GM19193 (cell line): ENCODE results near the gene FADS3.

Experiments used
- POLR2A ChIP-seq: IDR thresholded peaks from 4 replicates; pipeline ENCODE4 v1.6.1; 2011; ENCODE audit not compliant: insufficient read depth, insufficient read length; ENCODE audit errors: extremely low read depth

Gene FADS3

GRCh38 chr11:61891331-61892084, at the start of gene FADS3:
TSS of gene FADS3 (minus strand) at chr11:61891545. CDS start at chr11:61891381, 164 bp downstream.
- no peak for TF ChIP-seq POLR2A

DNA sequence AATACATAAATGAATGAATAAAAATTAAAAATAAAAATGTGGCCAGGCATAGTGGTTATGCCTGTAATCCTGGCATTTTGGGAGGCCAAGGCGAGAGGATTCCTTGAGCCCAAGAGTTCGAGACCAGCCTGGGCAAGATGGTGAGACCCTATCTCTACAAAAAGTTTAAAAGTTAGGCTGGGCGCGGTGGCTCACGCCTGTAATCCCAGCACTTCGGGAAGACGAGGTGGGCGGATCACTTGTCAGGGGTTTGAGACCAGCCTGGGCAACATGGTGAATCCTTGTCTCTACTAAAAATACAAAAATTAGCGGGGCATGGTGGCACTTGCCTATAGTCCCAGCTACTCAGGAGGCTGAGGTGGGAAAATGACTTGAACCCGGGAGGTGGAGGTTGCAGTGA, 49.1 kb upstream of the FADS3 start:
- TF ChIP-seq POLR2A = no peak

- TF ChIP-seq POLR2A = no peak
Measured at GRCh38 chr11:61935861-61936260, 44.5 kb upstream of the FADS3 start.

DNA sequence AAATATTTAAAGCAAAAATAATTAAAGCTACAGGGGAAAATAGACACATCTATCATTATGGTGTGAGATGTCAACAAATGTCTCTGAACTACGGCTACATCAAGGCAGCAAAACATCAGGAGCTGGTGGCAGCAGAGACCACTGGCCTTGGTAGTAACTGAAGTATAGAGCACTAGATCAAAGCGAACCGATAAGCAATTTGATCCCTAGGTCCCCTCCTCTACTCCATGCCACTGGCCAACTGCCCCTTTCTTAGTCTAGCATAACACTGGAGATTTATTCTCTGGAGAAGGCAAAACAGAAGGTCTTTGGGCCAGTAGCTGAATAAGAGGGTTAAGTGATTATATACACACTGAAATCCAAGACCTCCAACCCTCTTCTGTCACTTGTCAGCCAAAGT, 39.6 kb upstream of the FADS3 start:
- no peak for TF ChIP-seq POLR2A

- no peak for TF ChIP-seq POLR2A
Measured at GRCh38 chr11:61928606-61929005, 37.3 kb upstream of the FADS3 start.

DNA sequence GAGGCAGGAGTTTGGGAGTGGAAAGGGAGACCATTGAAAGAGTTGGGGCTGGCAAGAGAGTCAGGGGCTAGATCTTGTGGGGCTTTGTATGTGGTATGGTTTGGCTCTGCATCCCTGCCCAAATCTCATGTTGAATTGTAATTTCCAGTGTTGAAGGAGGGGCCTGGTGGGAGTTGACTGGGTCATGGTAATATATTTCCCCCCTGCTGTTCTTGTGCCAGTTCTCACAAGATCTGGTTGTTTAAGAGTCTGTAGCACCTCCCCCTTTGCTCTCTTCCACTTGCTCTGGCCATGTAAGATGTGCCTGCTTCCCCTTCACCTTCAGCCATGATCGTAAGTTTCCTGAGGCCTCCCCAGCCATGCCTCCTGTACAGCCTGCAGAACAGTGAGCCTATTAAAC, 36.2 kb upstream of the FADS3 start:
- no peak for TF ChIP-seq POLR2A

DNA sequence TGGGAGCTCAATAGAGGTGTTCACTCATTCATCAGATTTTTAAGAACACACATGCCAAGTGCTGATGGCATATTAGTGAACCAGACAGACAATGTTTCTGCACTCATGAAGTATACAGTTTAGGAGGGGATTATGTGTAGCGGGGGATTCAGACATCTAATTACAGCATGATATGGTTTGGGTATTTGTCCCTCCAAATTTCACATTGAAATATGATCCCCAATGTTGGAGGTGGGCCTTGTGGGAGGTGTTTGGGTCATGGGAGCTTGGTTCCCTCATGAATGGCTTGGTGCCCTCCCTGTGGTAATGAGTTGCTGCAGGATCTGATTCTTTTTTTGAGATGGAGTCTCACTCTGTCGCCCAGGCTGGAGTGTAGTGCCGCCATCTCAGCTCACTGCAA, 34.9 kb upstream of the FADS3 start:
- TF ChIP-seq POLR2A = no peak

GRCh38 chr11:61925736-61926135, 34.4 kb upstream of the FADS3 start:
- TF ChIP-seq POLR2A = no peak

- TF ChIP-seq POLR2A = no peak
Measured at GRCh38 chr11:61924064-61924455, 32.7 kb upstream of the FADS3 start.

DNA sequence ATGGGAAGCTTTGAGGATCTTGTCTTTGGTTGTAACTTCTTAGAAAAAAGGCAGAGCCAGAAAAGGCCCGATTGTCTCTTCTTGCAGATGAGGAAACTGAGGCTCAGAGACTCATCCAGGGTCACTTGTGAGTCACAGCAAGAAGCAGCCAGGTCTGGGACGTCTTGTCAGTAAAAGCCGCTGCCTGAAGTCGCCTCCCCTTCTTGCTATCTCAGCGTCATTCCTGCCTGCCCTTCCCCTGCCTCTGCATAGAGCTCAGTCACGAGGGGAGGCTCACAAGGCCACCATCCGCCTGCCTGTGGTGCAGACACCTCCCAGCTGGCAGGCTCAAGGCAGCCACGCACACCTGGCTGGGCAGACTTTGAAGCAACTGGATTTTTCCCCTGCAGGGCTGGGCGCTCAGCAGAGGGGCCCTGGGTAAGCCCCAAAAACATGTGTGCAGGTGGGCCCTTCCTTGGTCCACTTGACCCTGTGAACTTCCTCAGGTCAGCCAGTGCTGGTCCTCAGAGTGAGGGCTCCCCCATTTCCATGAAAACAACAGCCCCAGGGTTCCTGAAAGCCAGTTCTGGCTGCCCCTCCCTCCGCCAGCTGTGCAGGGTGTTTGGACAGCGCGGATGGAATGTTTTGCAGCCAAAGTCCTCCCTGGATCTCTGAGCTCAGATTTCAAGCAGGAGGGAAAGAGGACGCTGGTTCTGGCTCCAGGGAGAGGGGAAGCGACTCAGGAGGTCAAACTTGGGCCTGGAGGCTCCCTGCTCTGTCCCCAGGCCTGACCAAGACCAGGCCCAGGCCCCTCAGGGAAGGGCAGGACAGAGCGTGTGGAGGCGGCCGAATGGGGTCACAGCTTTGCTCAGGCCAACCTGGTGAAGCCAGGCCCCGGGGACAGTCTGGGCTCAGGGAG, 32.1 kb upstream of the FADS3 start:
- no peak for TF ChIP-seq POLR2A

DNA sequence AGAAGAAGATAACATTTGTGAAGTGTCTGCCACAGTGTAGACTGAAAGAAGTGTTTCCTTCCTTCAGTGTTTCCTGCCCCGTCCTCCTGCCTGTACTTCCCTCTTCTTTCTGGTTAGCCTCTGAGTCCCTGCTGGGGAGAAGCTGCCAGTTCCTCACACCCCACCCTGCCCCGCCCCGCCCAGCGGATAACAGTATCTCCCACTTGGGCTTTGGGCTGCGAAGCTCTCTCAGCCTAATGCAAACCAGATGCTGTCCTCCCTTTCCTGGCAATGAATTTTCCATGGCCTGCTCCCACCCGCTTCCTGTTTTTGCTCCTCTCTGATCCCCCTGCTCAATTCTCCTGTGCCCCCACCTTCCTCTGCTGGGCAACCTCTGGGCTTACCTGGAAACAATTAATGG, 31.2 kb upstream of the FADS3 start:
- no peak for TF ChIP-seq POLR2A

DNA sequence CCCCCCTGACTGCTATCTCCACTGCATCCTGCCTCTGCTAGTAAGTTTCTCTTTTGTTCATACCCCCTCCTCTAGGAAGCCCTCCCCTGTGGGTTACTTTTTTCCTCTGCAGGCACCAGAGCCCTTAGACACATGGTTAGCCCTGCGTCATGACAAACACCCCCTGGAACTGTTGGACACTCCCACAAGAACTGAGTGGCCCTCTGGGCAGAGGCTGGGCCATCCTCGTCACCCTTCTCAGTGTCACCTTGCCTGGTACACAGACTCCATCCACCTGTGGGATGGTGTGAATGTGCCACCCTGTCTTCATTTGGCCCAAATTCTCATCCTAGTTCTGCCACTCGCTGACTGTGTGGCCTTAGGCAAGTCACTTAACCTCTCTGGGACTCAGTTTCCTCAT, 30.1 kb upstream of the FADS3 start:
- TF ChIP-seq POLR2A = no peak

DNA sequence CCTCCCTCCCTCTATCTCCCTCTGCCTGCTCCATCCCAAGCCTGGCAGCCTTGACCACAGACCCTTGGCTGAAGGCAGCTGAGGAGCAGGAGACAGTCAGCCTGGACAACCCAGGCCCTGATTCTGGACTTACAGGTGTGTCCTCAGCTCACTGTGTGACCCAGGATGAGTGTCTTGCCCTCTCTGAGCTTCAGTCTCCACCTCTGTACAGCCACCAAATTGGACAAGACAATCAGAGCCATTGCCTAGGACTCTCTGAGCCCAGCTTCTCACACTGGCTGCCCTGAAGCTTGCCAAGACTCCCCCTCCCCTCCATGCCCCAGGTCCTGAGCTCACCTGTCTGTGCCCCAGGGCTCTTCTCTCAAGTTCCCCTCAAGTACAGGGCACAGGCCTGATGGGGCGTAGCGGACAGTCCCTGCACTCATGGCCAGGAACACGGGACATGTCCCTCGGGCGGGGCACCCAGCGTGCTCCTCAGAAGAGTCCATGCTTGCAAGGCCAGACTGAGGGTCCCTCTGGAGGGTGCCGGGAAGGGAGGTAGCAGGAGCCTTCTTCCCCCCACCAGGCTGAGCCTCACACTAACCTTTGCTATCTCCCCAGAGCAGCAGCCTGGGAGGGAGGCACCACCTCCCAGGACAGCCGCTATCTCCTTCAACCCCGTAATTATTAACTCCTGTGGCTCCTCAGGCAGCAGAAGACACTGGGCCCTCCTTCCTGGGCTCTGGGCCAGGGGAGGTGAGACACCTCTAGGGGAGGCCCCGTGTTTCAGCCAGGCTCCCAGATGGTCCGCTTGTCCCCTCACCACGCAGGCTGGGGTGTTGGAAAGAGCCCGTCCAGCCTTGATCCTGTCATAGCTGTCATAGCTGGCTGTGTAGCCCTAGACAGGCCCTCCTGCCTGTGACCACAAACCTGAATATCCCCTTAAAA, 28.6 kb upstream of the FADS3 start:
- TF ChIP-seq POLR2A = no peak

DNA sequence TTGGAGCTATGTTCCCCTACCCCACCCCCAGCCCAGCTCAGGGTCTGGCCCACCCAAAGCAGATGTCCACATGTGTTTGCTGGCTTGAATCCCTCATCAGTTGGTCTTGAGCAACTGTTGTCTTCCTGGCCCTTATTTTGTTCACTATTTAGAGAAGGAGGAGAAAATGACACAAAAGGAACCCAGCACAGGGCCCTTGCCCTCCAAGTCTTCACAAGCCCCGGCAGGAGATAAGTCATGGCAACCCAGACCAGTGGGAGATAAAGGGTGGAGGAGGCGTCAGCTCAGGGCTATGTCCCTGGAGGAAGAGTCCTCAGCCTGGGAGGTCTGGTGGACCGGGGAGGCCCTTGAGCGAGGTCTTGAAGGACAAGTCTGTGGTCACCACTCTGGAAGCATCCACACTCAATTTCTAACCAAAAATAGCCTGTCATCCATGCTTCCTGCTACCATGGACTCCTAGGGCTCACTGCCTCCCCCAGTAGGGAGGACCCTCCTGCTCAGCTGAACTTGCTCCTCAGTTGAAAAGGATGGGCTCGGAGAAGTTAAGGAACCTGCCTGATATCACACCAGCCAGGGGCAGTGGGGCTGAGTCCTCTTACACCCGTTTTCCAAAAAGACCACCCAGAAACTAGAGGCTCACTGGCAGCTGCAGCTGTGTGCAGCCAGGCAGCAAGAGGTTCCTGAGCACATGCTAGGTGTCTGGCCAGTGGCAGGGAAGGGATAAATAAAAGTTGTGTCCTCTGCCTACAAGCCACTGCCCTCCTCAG, 27.8 kb upstream of the FADS3 start:
- no peak for TF ChIP-seq POLR2A
